HG03196 (cell line): ENCODE results near the gene AIRE.
"Not testable (repeated sequence)": the region's sequence is repeated elsewhere in the genome, so short reads cannot be mapped to it uniquely, and the experiment has no call there.

ENCODE experiments used
- ATAC-seq: cut with Tn5 transposase; IDR thresholded peaks from one replicate; pipeline ENCODE4 v1.9.1; 2021; ENCODE audit not compliant: unreplicated experiment

AIRE gene

DNA sequence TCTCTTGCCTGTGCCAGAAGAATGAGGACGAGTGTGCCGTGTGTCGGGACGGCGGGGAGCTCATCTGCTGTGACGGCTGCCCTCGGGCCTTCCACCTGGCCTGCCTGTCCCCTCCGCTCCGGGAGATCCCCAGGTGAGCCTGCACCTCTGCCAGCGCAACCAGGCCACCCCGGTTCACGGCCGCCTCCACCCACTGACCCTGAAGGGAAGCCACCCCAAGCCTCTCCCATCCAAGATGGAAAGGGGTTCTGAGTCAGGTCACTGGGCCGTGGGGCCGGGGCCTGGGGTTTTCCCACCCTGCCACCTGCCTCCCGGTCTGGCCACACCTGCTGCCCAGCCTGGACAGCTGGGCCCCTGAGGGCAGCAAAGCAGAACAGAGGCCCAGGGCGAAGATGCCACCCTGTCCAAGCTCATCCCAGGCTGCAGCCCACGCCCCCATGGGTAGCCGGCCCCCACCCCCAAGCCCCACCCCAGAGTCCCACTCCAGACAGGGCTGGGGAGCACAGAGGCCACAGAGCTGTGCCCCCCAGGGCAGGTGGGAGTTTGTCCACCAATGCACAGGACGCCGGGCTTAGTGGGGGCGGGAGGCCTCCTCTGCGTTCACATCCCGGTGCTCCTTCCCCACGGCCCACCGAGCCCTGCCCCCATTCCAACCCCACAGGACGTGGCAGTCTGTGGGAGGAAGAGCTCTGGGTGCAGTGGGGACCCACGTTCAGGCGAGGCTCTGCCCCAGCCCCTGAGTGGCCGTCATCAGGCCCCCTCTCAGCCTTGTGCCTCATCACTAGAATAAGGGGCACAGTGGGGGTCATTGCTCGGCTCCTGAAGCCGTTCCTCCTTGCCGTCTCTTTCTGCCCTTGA lies 5.6 kb downstream of the AIRE start:
- no peak for ATAC-seq

- no peak for ATAC-seq
These were observed 6.5 kb downstream of the AIRE start for GRCh38 chr21:44291936-44292811.

GRCh38 chr21:44292812-44293195 lies 7.1 kb downstream of the AIRE start:
- no peak for ATAC-seq

DNA sequence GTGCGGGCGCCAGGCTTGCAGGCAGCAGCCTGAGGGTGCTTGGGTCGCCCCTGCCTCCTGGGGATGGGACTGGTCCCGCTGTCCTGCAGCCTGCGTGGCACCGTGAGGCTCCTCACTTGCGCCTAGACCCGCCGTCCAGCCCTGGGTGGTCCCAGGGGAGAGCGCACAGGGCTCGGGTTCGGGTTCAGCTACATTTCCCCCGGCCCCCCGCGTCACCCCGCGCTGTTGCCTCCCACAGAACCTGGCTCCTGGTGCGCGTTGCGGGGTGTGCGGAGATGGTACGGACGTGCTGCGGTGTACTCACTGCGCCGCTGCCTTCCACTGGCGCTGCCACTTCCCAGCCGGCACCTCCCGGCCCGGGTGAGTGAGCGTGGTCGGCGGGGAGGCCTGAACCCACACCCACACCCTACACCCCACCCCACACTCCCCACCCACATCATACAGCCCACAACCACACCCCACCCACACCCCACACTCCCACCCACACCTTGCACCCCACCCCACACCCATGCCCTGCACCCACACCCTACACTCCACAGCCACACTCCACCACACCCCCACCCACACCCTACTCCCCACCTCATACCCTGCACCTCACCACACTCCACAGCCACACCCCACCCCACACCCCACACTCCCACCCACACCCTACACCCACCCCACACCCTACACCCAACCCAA lies 8.0 kb downstream of the AIRE start:
- no peak for ATAC-seq

- ATAC-seq, result no peak
These were observed 8.9 kb downstream of the AIRE start for GRCh38 chr21:44294391-44295162.

GRCh38 chr21:44295163-44295573 lies 9.5 kb downstream of the AIRE start:
- no peak for ATAC-seq

- no peak for ATAC-seq
These were observed 10.0 kb downstream of the AIRE start for GRCh38 chr21:44295646-44296045.

DNA sequence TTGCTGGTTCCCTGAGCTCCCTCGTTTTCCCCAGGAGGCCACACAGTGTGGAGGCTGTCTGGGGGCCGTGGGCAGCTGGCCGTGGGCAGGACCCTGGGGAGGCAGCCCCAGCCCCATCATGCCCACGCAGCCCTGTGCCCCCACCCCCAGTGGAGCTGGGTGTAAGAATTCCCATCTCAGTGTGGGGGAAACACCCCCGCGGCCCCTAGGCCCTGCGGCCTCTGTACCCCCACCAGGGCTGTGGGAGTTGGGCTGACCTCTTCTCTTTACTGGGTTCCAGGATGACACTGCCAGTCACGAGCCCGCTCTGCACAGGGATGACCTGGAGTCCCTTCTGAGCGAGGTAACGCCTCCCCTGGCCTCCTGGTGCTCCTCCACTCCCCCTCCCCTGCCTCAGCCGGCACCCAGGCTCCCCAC lies 10.4 kb downstream of the AIRE start:
- ATAC-seq, result no peak

- no peak for ATAC-seq
These were observed 11.2 kb downstream of the AIRE start for GRCh38 chr21:44296916-44297315.

DNA sequence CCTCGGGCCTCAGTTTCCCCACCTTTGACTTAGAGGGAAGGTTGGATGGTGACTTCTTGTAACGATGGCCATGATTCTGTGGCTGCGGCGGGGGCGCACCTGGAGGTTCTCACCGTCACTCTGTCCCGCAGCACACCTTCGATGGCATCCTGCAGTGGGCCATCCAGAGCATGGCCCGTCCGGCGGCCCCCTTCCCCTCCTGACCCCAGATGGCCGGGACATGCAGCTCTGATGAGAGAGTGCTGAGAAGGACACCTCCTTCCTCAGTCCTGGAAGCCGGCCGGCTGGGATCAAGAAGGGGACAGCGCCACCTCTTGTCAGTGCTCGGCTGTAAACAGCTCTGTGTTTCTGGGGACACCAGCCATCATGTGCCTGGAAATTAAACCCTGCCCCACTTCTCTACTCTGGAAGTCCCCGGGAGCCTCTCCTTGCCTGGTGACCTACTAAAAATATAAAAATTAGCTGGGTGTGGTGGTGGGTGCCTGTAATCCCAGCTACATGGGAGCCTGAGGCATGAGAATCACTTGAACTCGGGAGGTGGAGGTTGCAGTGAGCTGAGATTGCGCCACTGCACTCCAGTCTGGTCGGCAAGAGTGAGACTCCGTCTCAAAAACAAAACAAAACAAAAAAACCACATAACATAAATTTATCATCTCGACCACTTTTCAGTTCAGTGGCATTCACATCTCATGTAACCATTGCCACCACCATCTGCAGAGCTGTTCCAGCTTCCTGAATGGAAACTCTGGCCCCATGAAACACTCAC lies 12.0 kb downstream of the AIRE start:
- ATAC-seq, result no peak

DNA sequence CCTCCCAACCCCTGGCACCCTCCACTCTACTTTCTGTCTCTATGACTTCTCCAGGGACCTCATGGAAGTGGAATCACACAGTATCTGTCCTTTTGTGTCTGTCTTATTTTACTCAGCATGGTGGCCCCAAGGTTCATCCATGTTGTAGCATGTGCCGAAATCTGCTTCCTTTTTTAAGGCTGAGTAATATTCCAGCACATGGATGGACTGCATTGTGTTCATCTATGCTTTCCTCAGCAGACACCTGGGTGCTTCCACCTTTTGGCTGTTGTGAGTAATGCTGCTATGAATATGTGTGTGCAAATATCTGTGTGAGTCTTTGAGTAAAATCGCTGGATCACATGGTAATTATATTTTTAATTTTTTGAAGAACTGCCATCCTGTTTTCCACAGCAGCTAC lies 12.6 kb downstream of the AIRE start:
- ATAC-seq, result no peak

DNA sequence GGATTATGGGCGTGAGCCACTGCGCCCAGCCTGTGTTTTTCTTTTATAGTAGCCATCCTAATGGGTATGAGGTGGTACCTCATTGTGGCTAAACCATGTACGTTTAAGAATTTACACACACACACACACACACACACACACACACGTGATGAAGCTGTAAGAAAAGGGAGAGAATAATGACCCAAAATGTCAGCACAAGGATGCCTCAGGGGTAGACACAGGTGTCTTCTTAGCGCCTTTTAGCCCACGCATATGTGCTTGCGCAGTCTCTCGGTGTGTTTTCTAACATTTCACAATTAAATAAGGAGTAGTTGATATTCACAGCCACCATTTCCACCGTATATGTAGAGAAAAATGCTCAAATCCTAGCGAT lies 13.4 kb downstream of the AIRE start:
- no peak for ATAC-seq

DNA sequence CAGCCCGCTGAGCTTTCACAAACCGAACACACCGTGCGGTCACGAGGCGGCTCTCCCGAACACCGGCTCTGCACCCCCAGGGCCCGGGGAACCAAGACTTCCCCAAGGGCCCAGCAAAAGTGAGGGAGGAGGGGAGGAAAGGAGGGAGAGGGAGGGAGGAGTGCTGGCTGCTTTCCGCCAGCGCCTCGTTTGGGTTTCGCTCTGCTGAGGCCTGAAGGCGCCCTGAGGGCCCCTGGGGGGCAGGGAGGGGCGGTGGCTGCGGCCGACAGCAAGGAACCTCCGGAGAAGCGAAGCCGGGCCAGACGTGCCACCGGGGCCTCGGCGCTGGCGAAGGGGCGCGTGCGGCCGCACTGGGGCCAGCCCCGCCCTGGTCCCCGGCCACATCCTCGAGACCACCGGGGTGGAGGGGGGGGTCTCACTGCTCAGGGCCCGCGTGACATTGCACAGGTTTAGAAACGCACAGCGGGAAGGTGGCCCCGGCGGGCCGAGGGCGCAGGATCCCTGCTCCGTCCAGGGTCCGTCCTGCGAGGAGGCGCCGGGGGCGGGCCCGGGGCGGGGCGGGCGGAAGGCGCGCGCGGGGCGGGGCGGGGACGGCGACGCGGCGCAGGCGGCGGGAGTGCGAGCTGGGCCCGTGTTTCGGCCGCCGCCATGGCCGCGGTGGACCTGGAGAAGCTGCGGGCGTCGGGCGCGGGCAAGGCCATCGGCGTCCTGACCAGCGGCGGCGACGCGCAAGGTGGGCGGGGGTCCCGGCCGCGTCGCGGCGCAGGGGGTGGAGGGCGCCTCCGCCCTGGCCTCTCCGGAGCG lies 14.0 kb downstream of the AIRE start, which contains the start of gene PFKL:
TSS of gene PFKL (plus strand) at position 596 of the 804 bp plus-strand sequence. CDS start at position 649, 53 bp downstream.
- peak; percentile 47 for ATAC-seq

- peak; percentile 18 for ATAC-seq
These were observed 14.7 kb downstream of the AIRE start for GRCh38 chr21:44300262-44300959.

- ATAC-seq, result no peak
These were observed 15.5 kb downstream of the AIRE start for GRCh38 chr21:44301141-44301540.

DNA sequence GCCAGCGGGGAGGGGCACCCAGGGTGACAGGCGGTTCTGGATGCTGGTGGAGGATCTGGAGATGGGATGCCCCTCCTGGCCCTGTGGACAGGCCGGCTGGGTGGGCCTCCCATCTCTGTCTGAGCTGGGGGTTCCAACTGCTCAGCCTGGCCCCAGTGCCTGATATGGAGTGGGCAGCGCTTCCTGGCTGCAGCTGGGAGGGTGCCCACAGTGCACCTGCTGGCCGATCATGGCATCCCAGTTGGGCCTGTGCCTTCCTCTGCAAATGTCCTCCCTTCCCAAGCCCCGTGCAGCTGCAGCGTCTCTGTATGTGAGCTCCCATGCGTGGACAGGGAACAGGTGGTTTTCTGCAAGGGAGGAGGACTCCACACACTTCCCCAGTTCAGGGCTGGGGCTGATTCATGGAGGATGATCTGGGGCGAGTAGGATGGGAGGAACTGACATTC lies 16.3 kb downstream of the AIRE start:
- no peak for ATAC-seq

GRCh38 chr21:44302573-44303401 lies 17.1 kb downstream of the AIRE start:
- ATAC-seq, result not testable (repeated sequence)
